K562 (cell line): ENCODE results near the gene ZNF687. TPM values are rescaled to one million over a fixed set of nuclear protein-coding genes. Genes with fewer than 3 reads are reported as not detected.
A peak's percentile ranks its signal among the peaks of the same experiment; 100 is the strongest.

ENCODE experiments used
- ADNP ChIP-seq: fragments of 200-800 bp; sonication (Bioruptor generic); IDR thresholded peaks from 2 replicates; pipeline ENCODE4 v1.6.1; 2016; ENCODE audit warnings: missing genetic modification characterization, missing compliant biosample characterization
- DACH1 ChIP-seq: fragments of 450-650 bp; IDR thresholded peaks from 2 replicates; pipeline ENCODE4 v1.6.1; 2018; ENCODE audit not compliant: partially characterized antibody
- ESRRB ChIP-seq: fragments of 250-450 bp; sonication (Bioruptor Pico); IDR thresholded peaks from 2 replicates; pipeline ENCODE4 v1.5.0; 2020; ENCODE audit warnings: mild to moderate bottlenecking, moderate library complexity, borderline replicate concordance
- FOXA1 ChIP-seq: fragments of 450-650 bp; IDR thresholded peaks from 2 replicates; pipeline ENCODE4 v1.6.1; 2016; ENCODE audit warnings: mild to moderate bottlenecking, borderline replicate concordance
- HDAC3 ChIP-seq: fragments of 450-650 bp; IDR thresholded peaks from 2 replicates; pipeline ENCODE4 v1.6.1; 2018; ENCODE audit warnings: borderline replicate concordance, mild to moderate bottlenecking, moderate library complexity; ENCODE audit not compliant: partially characterized antibody
- JUNB ChIP-seq: fragments of 450-650 bp; formaldehyde crosslinking; conservative IDR thresholded peaks from 2 replicates; pipeline ENCODE4 v1.4.0; 2020; ENCODE audit warnings: mild to moderate bottlenecking
- KDM5B ChIP-seq: fragments of 200-600 bp; sonication (generic); IDR thresholded peaks from 2 replicates; pipeline ENCODE4 v1.6.1; 2012; ENCODE audit warnings: low read depth, mild to moderate bottlenecking, moderate library complexity, low read length, control low read depth, inconsistent platforms; ENCODE audit not compliant: insufficient replicate concordance
- MAZ ChIP-seq, 2 experiments: fragments of 450-650 bp in 1 of 2; sonication (generic) in 1 of 2; formaldehyde crosslinking; IDR thresholded peaks in 1 of 2; conservative IDR thresholded peaks in 1 of 2; 2 replicates each; pipeline versions ENCODE4 v1.4.0 to v1.5.0; 2020; ENCODE audit warnings: mild to moderate bottlenecking in 1 of 2, missing genetic modification reagents in 1 of 2
- MCM3 ChIP-seq: fragments of 450-650 bp; IDR thresholded peaks from 2 replicates; pipeline ENCODE4 v1.6.1; 2016
- NFIX ChIP-seq: fragments of 250-450 bp; sonication (Bioruptor Pico); IDR thresholded peaks from 2 replicates; pipeline ENCODE4 v1.4.0; 2020; ENCODE audit warnings: low read depth, mild to moderate bottlenecking, moderate library complexity
- NFXL1 ChIP-seq: fragments of 450-650 bp; formaldehyde crosslinking; IDR thresholded peaks from 2 replicates; pipeline ENCODE4 v1.4.0; 2021; ENCODE audit warnings: mild to moderate bottlenecking
- OTX1 ChIP-seq: fragments of 450-650 bp; formaldehyde crosslinking; IDR thresholded peaks from 2 replicates; pipeline ENCODE4 v1.4.0; 2022; ENCODE audit warnings: mild to moderate bottlenecking
- PHF21A ChIP-seq: fragments of 450-650 bp; IDR thresholded peaks from 2 replicates; pipeline ENCODE4 v1.6.1; 2017; ENCODE audit warnings: low read depth, borderline replicate concordance
- PTBP1 ChIP-seq: fragments of 200-400 bp; formaldehyde crosslinking; IDR thresholded peaks from 2 replicates; pipeline ENCODE4 v1.6.1; 2017; ENCODE audit warnings: low read depth, low read length
- RBFOX2 ChIP-seq: fragments of 200-400 bp; formaldehyde crosslinking; IDR thresholded peaks from 2 replicates; pipeline ENCODE4 v1.6.1; 2017; ENCODE audit warnings: low read depth, mild to moderate bottlenecking, low read length, moderate library complexity
- RUNX1 ChIP-seq: sonication (generic); IDR thresholded peaks from 2 replicates; pipeline ENCODE4 v1.6.1; 2016; ENCODE audit warnings: antibody characterized with exemption, low read depth
- SAP30 ChIP-seq: fragments of 200-600 bp; sonication (generic); IDR thresholded peaks from 2 replicates; pipeline ENCODE4 v1.6.1; 2012; ENCODE audit warnings: borderline replicate concordance, low read depth, mild to moderate bottlenecking, moderate library complexity, low read length, control low read depth, inconsistent platforms; ENCODE audit not compliant: insufficient read depth, poor library complexity, severe bottlenecking
- ZBTB8A ChIP-seq: fragments of 450-650 bp; IDR thresholded peaks from 2 replicates; pipeline ENCODE4 v1.6.1; 2018; ENCODE audit warnings: mild to moderate bottlenecking, moderate library complexity; ENCODE audit not compliant: partially characterized antibody
- ZKSCAN1 ChIP-seq: fragments of 150-350 bp; IDR thresholded peaks from 2 replicates; pipeline ENCODE4 v1.6.1; 2016; ENCODE audit warnings: low read depth, low read length
- ZNF121 ChIP-seq: sonication (generic); formaldehyde crosslinking; conservative IDR thresholded peaks from 2 replicates; pipeline ENCODE4 v1.8.0; 2022; ENCODE audit warnings: missing genetic modification reagents
- ZNF76 ChIP-seq: fragments of 250-450 bp; sonication (Bioruptor Pico); IDR thresholded peaks from 2 replicates; pipeline ENCODE4 v1.4.0; 2020; ENCODE audit warnings: mild to moderate bottlenecking, moderate library complexity, borderline replicate concordance
- ZZZ3 ChIP-seq: fragments of 450-650 bp; IDR thresholded peaks from 2 replicates; pipeline ENCODE4 v1.6.1; 2016; ENCODE audit warnings: antibody characterized with exemption, mild to moderate bottlenecking, moderate library complexity
- polyA plus RNA-seq, 8 experiments: library from polyadenylated mRNA; depleted of rRNA in 4 of 8; stranded (reverse) in 5 of 8; unstranded in 3 of 8; fragments of >200 nt; fragmentation: Nextera tagmentation in 2 of 8; fragmentation: Illumina TruSeq in 1 of 8; extraction: Ambion mirVana in 2 of 8; extraction: Trizol in 1 of 8; gene quantifications; 2 replicates each; pipeline versions ENCODE4 v1.2.1 to v1.2.3, GENCODE V29; 2011 to 2014; ENCODE audit warnings: inconsistent platforms in 1 of 8, missing spikeins in 1 of 8
- total RNA-seq, 7 experiments: library from RNA; depleted of rRNA in 6 of 7; stranded (reverse); fragments of >200 nt in 6 of 7; fragmentation: Illumina TruSeq in 2 of 7; extraction: Trizol in 2 of 7; gene quantifications; 2 replicates each; pipeline versions ENCODE4 v1.2.1 to v1.2.3, GENCODE V29; 2011 to 2021; ENCODE audit warnings: low replicate concordance in 1 of 7
- TF ChIP-seq, protein P1 (sequence below): fragments of 450-650 bp; formaldehyde crosslinking; conservative IDR thresholded peaks from 2 replicates; pipeline ENCODE4 v1.4.0; 2022; ENCODE audit warnings: mild to moderate bottlenecking, missing genetic modification characterization
- TF ChIP-seq, protein P2 (sequence below): fragments of 450-650 bp; IDR thresholded peaks from 2 replicates; pipeline ENCODE4 v1.6.1; 2016; ENCODE audit warnings: low read depth, mild to moderate bottlenecking, moderate library complexity
- TF ChIP-seq, protein P3 (sequence below): fragments of 450-650 bp; IDR thresholded peaks from 2 replicates; pipeline ENCODE4 v1.6.1; 2018; ENCODE audit warnings: mild to moderate bottlenecking, low read depth; ENCODE audit not compliant: partially characterized antibody

Gene ZNF687
- total and polyA plus RNA-seq, 9 of the 15 experiments (the other 6 are each of a cell fraction or from before 2014, with no cell fraction given), result 0.13 to 26.4 (median 10.6) TPM

DNA sequence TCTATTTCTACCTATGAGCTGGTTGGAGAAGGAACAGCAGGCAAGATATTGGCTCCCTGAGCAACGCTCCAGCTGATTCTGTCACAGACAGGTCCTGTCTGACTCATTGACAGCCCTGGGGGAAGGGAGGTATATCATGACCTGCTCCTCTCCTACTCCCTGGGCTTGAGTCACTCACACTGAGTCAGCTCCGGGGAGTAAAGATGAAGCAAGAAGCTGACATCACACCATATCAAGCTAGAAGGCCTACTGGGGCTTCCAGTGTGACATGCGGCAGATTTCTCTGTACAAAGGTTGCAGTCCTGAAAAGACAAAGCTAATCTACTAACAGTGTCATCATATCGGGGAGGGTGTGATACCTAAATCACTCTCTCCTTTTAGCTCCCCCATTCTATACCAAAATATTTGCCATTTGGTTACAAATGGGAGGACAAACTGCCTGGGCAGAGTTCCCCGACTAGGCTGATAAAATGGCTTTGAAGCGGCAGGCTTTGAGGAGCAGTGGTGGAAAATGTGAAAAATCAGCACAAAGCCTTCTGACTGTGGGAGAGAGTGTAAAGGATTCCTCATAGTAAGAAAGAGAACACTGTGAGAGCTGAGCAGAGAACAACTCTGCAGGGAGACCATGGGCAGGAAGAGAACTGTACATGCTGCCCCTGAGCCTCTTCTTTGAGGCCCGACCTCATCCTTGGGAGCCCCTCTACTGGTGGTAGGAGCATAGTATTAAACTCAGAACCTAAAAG lies 29.7 kb downstream of the ZNF687 start (continued):
- TF ChIP-seq NFXL1 (CRISPR knock-in tag) (0 out of 2 replicates have a peak, but pooled peaks have one; percentile 24), KDM5B (peak; percentile 48), ZZZ3 (no peak), ZNF76 (CRISPR knock-in tag) (no peak), OTX1 (CRISPR knock-in tag) (no peak), MAZ (CRISPR knock-in tag; conservative IDR thresholded peaks at IDR 0.05 in 1 of 2, IDR thresholded peaks at IDR 0.05 in 1 of 2) (peak in 1 of 2 experiments; percentile 78; a peak in 2 of 4 replicates), ESRRB (CRISPR knock-in tag) (no peak), ADNP (no peak), ZNF121 (CRISPR knock-in tag) (no peak), SAP30 (peak; percentile 86), RBFOX2 (peak; percentile 31; the same call in 1 of the 2 replicates), PHF21A (no peak), PTBP1 (no peak), DACH1 (peak; percentile 99), ZKSCAN1 (no peak), NFIX (no peak), MCM3 (no peak), FOXA1 (no peak), JUNB (CRISPR knock-in tag) (peak; percentile 87), HDAC3 (peak; percentile 84), RUNX1 (no peak), ZBTB8A (no peak)
- TF ChIP-seq, protein P1, sequence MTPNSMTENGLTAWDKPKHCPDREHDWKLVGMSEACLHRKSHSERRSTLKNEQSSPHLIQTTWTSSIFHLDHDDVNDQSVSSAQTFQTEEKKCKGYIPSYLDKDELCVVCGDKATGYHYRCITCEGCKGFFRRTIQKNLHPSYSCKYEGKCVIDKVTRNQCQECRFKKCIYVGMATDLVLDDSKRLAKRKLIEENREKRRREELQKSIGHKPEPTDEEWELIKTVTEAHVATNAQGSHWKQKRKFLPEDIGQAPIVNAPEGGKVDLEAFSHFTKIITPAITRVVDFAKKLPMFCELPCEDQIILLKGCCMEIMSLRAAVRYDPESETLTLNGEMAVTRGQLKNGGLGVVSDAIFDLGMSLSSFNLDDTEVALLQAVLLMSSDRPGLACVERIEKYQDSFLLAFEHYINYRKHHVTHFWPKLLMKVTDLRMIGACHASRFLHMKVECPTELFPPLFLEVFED (CRISPR knock-in tag), result no peak
- TF ChIP-seq, protein P2, sequence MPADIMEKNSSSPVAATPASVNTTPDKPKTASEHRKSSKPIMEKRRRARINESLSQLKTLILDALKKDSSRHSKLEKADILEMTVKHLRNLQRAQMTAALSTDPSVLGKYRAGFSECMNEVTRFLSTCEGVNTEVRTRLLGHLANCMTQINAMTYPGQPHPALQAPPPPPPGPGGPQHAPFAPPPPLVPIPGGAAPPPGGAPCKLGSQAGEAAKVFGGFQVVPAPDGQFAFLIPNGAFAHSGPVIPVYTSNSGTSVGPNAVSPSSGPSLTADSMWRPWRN, result peak; percentile 16; the same call in 1 of the 2 replicates
- TF ChIP-seq, protein P3, sequence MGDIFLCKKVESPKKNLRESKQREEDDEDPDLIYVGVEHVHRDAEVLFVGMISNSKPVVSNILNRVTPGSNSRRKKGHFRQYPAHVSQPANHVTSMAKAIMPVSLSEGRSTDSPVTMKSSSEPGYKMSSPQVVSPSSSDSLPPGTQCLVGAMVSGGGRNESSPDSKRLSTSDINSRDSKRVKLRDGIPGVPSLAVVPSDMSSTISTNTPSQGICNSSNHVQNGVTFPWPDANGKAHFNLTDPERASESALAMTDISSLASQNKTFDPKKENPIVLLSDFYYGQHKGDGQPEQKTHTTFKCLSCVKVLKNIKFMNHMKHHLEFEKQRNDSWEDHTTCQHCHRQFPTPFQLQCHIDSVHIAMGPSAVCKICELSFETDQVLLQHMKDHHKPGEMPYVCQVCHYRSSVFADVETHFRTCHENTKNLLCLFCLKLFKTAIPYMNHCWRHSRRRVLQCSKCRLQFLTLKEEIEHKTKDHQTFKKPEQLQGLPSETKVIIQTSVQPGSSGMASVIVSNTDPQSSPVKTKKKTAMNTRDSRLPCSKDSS, result no peak
